H1 (cell line): Measurements from ENCODE around the gene HRH3. TPM values are rescaled to one million over a fixed set of nuclear protein-coding genes. Genes with fewer than 3 reads are reported as not detected.

Source experiments
- CTCF ChIA-PET: fragments of 300-600 bp; sonication (Branson Sonifier 250); formaldehyde crosslinking; loops from one replicate; lab custom pipeline; 2021; ENCODE audit not compliant: partially characterized antibody; lab: Charles Lee
- POLR2A ChIA-PET: fragments of 300-600 bp; sonication (Branson Sonifier 250); formaldehyde crosslinking; loops from one replicate; lab custom pipeline; 2021; ENCODE audit warnings: inconsistent platforms; ENCODE audit not compliant: partially characterized antibody; lab: Charles Lee
- DNase-seq, 2 experiments: peaks; one replicate each; pipeline versions ENCODE4 v3.0.0 to v3.0.0-alpha.2; 2010 to 2022; ENCODE audit warnings: low spot score in 2 of 2, low read depth in 1 of 2, mixed read lengths in 1 of 2
- FAIRE-seq: peaks from 2 replicates; lab custom pipeline; 2011; peaks lifted over from hg19 to GRCh38; lab: Jason Lieb, UNC
- H2AFZ ChIP-seq: 2 replicates; pipeline ENCODE4 v1.8.1; 2012; ENCODE audit warnings: low read length, inconsistent platforms
- H2AK5ac ChIP-seq: 2 replicates; pipeline ENCODE4 v1.6.1; 2013; ENCODE audit warnings: low read depth, low read length
- H2BK120ac ChIP-seq: replicated peaks from 2 replicates; pipeline ENCODE3; 2013; ENCODE audit warnings: low read depth, low read length, inconsistent platforms
- H2BK12ac ChIP-seq: 2 replicates; pipeline ENCODE4 v1.6.1; 2013; ENCODE audit warnings: low read depth, low read length
- H2BK15ac ChIP-seq: 2 replicates; pipeline ENCODE4 v1.6.1; 2013; ENCODE audit warnings: low read length
- H2BK20ac ChIP-seq: 2 replicates; pipeline ENCODE4 v1.6.1; 2013; ENCODE audit warnings: low read length
- H2BK5ac ChIP-seq: 2 replicates; pipeline ENCODE4 v1.6.1; 2013; ENCODE audit warnings: low read depth, low read length
- H3K14ac ChIP-seq: 2 replicates; pipeline ENCODE4 v1.6.1; 2013; ENCODE audit warnings: inconsistent platforms; ENCODE audit not compliant: insufficient read length
- H3K18ac ChIP-seq: 2 replicates; pipeline ENCODE4 v1.6.1; 2013; ENCODE audit warnings: low read length; ENCODE audit errors: extremely low read depth
- H3K23ac ChIP-seq: 2 replicates; pipeline ENCODE4 v1.6.1; 2013; ENCODE audit warnings: inconsistent platforms; ENCODE audit not compliant: insufficient read length
- H3K23me2 ChIP-seq: 2 replicates; pipeline ENCODE4 v1.6.1; 2013; ENCODE audit warnings: low read depth, low read length
- H3K27ac ChIP-seq: 2 replicates; pipeline ENCODE4 v1.6.1; 2011; ENCODE audit warnings: low read depth, low read length, inconsistent platforms
- H3K27me3 ChIP-seq, 4 experiments: replicated peaks in 1 of 4; 1 replicate in 1 of 4; 2 replicates in 3 of 4; pipeline versions ENCODE4 v1.6.1 to v1.8.1; 2011 to 2013; ENCODE audit warnings: low read length in 3 of 4, mild to moderate bottlenecking in 3 of 4, inconsistent platforms in 2 of 4, mixed read lengths in 2 of 4, moderate library complexity in 1 of 4; ENCODE audit not compliant: control insufficient read depth in 3 of 4, insufficient read depth in 3 of 4; ENCODE audit errors: extremely low read depth in 1 of 4
- H3K36me3 ChIP-seq, 4 experiments: 2 replicates each; pipeline versions ENCODE4 v1.6.1 to v1.8.1; 2011 to 2013; ENCODE audit warnings: mild to moderate bottlenecking in 4 of 4, low read length in 3 of 4, moderate library complexity in 2 of 4, control low read depth in 1 of 4, inconsistent platforms in 1 of 4; ENCODE audit not compliant: insufficient read depth in 4 of 4, control insufficient read depth in 2 of 4
- H3K4ac ChIP-seq: replicated peaks from 2 replicates; pipeline ENCODE3; 2013; ENCODE audit warnings: low read length, low read depth, mixed read lengths, inconsistent platforms; ENCODE audit not compliant: insufficient read length
- H3K4me1 ChIP-seq, 4 experiments: replicated peaks in 1 of 4; 1 replicate in 1 of 4; 2 replicates in 3 of 4; pipeline versions ENCODE4 v1.6.1 to v1.8.1; 2011 to 2013; ENCODE audit warnings: low read length in 3 of 4, inconsistent platforms in 2 of 4, mixed read lengths in 1 of 4; ENCODE audit not compliant: insufficient read depth in 4 of 4, control insufficient read depth in 3 of 4
- H3K4me2 ChIP-seq, 2 experiments: 2 replicates each; pipeline versions ENCODE4 v1.6.1 to v1.8.1; 2011 to 2013; ENCODE audit warnings: low read depth in 2 of 2, low read length in 2 of 2, control low read depth in 1 of 2, inconsistent platforms in 1 of 2, mild to moderate bottlenecking in 1 of 2; ENCODE audit not compliant: insufficient read depth in 1 of 2
- H3K4me3 ChIP-seq, 4 experiments: fragments of 200-600, 300-600 bp in 1 of 4; sonication (generic), shearing (Covaris generic), sonication (Bioruptor Twin) in 1 of 4; 2 replicates each; pipeline versions ENCODE4 v1.5.1 to v1.8.1; 2011 to 2016; ENCODE audit warnings: low read length in 4 of 4, low read depth in 3 of 4, control low read depth in 2 of 4, inconsistent platforms in 2 of 4, mild to moderate bottlenecking in 2 of 4, mixed read lengths in 1 of 4, moderate library complexity in 1 of 4; ENCODE audit not compliant: insufficient read depth in 2 of 4; ENCODE audit errors: extremely low read depth in 1 of 4
- H3K56ac ChIP-seq: replicated peaks from 2 replicates; pipeline ENCODE3; 2013; ENCODE audit warnings: low read depth, mild to moderate bottlenecking, mixed read lengths, low read length, inconsistent platforms; ENCODE audit not compliant: insufficient read length
- H3K79me1 ChIP-seq: 2 replicates; pipeline ENCODE4 v1.6.1; 2013; ENCODE audit warnings: low read depth, low read length, control low read depth
- H3K79me2 ChIP-seq, 2 experiments: 2 replicates each; pipeline versions ENCODE4 v1.6.1 to v1.8.1; 2012 to 2013; ENCODE audit warnings: low read length in 2 of 2, mild to moderate bottlenecking in 2 of 2, inconsistent platforms in 1 of 2; ENCODE audit not compliant: insufficient read depth in 2 of 2, control insufficient read depth in 1 of 2
- H3K9ac ChIP-seq, 4 experiments: replicated peaks in 1 of 4; 1 replicate in 1 of 4; 2 replicates in 3 of 4; pipeline versions ENCODE4 v1.6.1 to v1.8.1; 2011 to 2013; ENCODE audit warnings: low read depth in 3 of 4, low read length in 3 of 4, control low read depth in 2 of 4, mild to moderate bottlenecking in 2 of 4, moderate library complexity in 2 of 4, inconsistent platforms in 1 of 4; ENCODE audit errors: extremely low read depth in 1 of 4
- H3K9me3 ChIP-seq, 2 experiments: 2 replicates each; pipeline versions ENCODE4 v1.6.1 to v1.8.1; 2012 to 2013; ENCODE audit warnings: mild to moderate bottlenecking in 2 of 2, moderate library complexity in 2 of 2, control low read depth in 1 of 2, inconsistent platforms in 1 of 2, low read depth in 1 of 2, low read length in 1 of 2, mixed read lengths in 1 of 2; ENCODE audit not compliant: insufficient read depth in 2 of 2
- H4K20me1 ChIP-seq, 2 experiments: replicated peaks in 1 of 2; 2 replicates each; pipeline versions ENCODE3 to v1.8.1; 2011 to 2013; ENCODE audit warnings: inconsistent platforms in 2 of 2, low read length in 2 of 2, mild to moderate bottlenecking in 1 of 2; ENCODE audit not compliant: insufficient read depth in 2 of 2, control insufficient read depth in 1 of 2
- H4K5ac ChIP-seq: 2 replicates; pipeline ENCODE4 v1.6.1; 2013; ENCODE audit warnings: low read length, low read depth, mixed read lengths, inconsistent platforms; ENCODE audit not compliant: insufficient read length
- H4K8ac ChIP-seq: 2 replicates; pipeline ENCODE4 v1.8.0; 2013; ENCODE audit warnings: mild to moderate bottlenecking, moderate library complexity, low read length, inconsistent platforms; ENCODE audit not compliant: insufficient read depth; ENCODE audit errors: extremely low read depth
- H4K91ac ChIP-seq: replicated peaks from 2 replicates; pipeline ENCODE3; 2013; ENCODE audit warnings: low read length, mixed read lengths, inconsistent platforms; ENCODE audit not compliant: insufficient read length
- ATF3 ChIP-seq: IDR thresholded peaks from 2 replicates; pipeline ENCODE4 v1.6.1; 2011; ENCODE audit warnings: low read depth, mild to moderate bottlenecking, low read length; ENCODE audit not compliant: insufficient read depth
- CEBPB ChIP-seq: IDR thresholded peaks from 2 replicates; pipeline ENCODE4 v1.6.1; 2012; ENCODE audit warnings: low read depth, low read length
- KDM5A ChIP-seq: fragments of 200-600 bp; IDR thresholded peaks from 2 replicates; pipeline ENCODE4 v1.7.1; 2012; ENCODE audit warnings: mild to moderate bottlenecking, low read length, inconsistent platforms, mixed read lengths
- NANOG ChIP-seq: IDR thresholded peaks from 2 replicates; pipeline ENCODE4 v1.6.1; 2011; ENCODE audit warnings: low read length, low read depth, mild to moderate bottlenecking, inconsistent platforms; ENCODE audit not compliant: insufficient read depth, poor library complexity, severe bottlenecking
- SIRT6 ChIP-seq: IDR thresholded peaks from one replicate; pipeline ENCODE4 v1.7.1; 2012; ENCODE audit warnings: low read length, inconsistent platforms
- ZNF274 ChIP-seq: IDR thresholded peaks from 2 replicates; pipeline ENCODE4 v1.7.0; 2012; ENCODE audit warnings: low read length, borderline replicate concordance; ENCODE audit errors: extremely low read depth
- WGBS, 2 experiments: shearing (Covaris generic) in 1 of 2; methylation state at CpG; one replicate each; pipeline versions ENCODE4 v1.1.6 to v1.1.7; 2013 to 2015; ENCODE audit warnings: low lambda C conversion rate in 2 of 2, mixed read lengths in 2 of 2, inconsistent platforms in 1 of 2, low coverage in 1 of 2, missing lambda C conversion rate in 1 of 2; ENCODE audit not compliant: insufficient replicate concordance in 2 of 2, insufficient coverage in 1 of 2, insufficient read length in 1 of 2; ENCODE audit errors: extremely low coverage in 1 of 2, missing lambda C conversion rate in 1 of 2; 5-methylcytosine and 5-hydroxymethylcytosine counted together
- polyA plus RNA-seq, 7 experiments: library from polyadenylated mRNA; depleted of rRNA in 3 of 7; stranded (reverse) in 5 of 7; unstranded in 2 of 7; fragments of >200 nt in 5 of 7; fragments of 200-250 nt in 2 of 7; gene quantifications; 1 replicate in 5 of 7; 2 replicates in 1 of 7; 4 replicates in 1 of 7; pipeline versions ENCODE4 v1.2.1 to v1.2.3, GENCODE V29; 2011 to 2013; ENCODE audit warnings: missing spikeins in 2 of 7, mixed read lengths in 2 of 7
- total RNA-seq: library from RNA; stranded (reverse); fragmentation: NEBNext Ultra II Directional; extraction: Animal tissue kit (Norgen Biotek cat#: 25700); gene quantifications from 2 replicates; pipeline ENCODE4 v1.2.1, GENCODE V29; 2021

Gene HRH3
- total and polyA plus RNA-seq, 2 of the 8 experiments (the other 6 are each of a cell fraction or from before 2014, with no cell fraction given): 2.0 to 4.5 TPM

GRCh38 chr20:62241506-62241905, 21.4 kb upstream of the HRH3 start:
- Histone ChIP-seq H4K20me1 (peaks cover 10 to 34% of the 10 kb centered on the region in 2 experiments), H2AK5ac (no peak overlapping the region), H2BK20ac (no peak overlapping the region), H3K23me2 (peaks cover 2% of the 10 kb centered on the region; the same call in 1 of the 2 replicates), H3K79me2 (peaks cover 6 to 69% of the 10 kb centered on the region in 2 experiments), H3K4me2 (no peak overlapping the region), H2BK120ac (no peak overlapping the region), H4K8ac (no peak overlapping the region), H3K4me3 (no peak overlapping the region), H3K36me3 (peaks cover 0 to 2% (median 0%) of the 10 kb centered on the region in 4 experiments; a peak in 1 of 8 replicates), H4K91ac (no peak overlapping the region), H3K23ac (no peak overlapping the region), H3K4me1 (peaks cover 0 to 6% (median 4%) of the 10 kb centered on the region in 4 experiments; a peak in 5 of 7 replicates), H3K79me1 (peaks cover 22% of the 10 kb centered on the region), H4K5ac (no peak overlapping the region), H3K27me3 (no peaks in the 10 kb centered on the region), H3K9me3 (no peaks in the 10 kb centered on the region), H3K4ac (no peak overlapping the region), H3K27ac (no peak overlapping the region), H3K14ac (no peak overlapping the region), H2BK12ac (no peak overlapping the region), H3K56ac (no peak overlapping the region), H2AFZ (no peak overlapping the region), H3K9ac (no peak overlapping the region), H2BK15ac (no peak overlapping the region), H3K18ac (no peak overlapping the region), H2BK5ac (no peak overlapping the region)
- 95% methylated on average over 10 of the region's 10 CpGs; no CpG with 5 or more reads in 1 of the 2 experiments for WGBS, 2 experiments
- ChIA-PET CTCF (interaction anchor here (0.6 to 1.3 kb wide), 3 partner anchors 60 to 1466 kb away, joined by 3 read pairs; partner anchors contain the start of genes ARFRP1 and ZGPAT), POLR2A (interaction anchor here (1.0 kb wide), 1 partner anchor 20 kb away, joined by 3 read pairs; no protein-coding TSS in a partner anchor)
- no peak for TF ChIP-seq NANOG
- no peak for TF ChIP-seq KDM5A
- no peak for TF ChIP-seq SIRT6
- TF ChIP-seq CEBPB: no peak
- TF ChIP-seq ZNF274: no peak
- TF ChIP-seq ATF3: no peak
- FAIRE-seq: no peak
- no peak for DNase-seq
